ENCODE results near the gene CHST9.

DNA sequence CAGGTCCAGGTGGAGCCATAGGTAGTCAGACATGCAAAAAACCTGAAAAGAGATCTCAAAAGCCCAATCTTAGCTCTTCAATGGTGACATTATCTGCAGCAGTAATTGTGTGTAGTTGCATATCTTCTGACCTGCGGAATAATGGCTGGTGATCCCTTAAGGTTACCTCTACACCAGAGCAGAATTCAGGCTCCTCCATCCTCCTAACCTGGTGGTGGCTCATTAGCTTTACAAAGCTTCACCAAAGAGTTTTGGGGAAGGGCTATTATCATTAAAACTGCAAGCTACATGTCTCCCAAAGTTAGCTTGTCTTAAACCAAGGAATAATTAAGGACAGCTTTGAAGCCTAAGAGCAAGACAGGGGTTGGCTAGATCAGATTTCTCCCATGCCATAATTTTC is 42.6 kb upstream of the CHST9 start:
- no peak for TF ChIP-seq POLR2A (IDR thresholded peaks at IDR 0.05)
- TF ChIP-seq, protein P1, sequence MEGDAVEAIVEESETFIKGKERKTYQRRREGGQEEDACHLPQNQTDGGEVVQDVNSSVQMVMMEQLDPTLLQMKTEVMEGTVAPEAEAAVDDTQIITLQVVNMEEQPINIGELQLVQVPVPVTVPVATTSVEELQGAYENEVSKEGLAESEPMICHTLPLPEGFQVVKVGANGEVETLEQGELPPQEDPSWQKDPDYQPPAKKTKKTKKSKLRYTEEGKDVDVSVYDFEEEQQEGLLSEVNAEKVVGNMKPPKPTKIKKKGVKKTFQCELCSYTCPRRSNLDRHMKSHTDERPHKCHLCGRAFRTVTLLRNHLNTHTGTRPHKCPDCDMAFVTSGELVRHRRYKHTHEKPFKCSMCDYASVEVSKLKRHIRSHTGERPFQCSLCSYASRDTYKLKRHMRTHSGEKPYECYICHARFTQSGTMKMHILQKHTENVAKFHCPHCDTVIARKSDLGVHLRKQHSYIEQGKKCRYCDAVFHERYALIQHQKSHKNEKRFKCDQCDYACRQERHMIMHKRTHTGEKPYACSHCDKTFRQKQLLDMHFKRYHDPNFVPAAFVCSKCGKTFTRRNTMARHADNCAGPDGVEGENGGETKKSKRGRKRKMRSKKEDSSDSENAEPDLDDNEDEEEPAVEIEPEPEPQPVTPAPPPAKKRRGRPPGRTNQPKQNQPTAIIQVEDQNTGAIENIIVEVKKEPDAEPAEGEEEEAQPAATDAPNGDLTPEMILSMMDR (IDR thresholded peaks at IDR 0.05) = no peak
- no peak for TF ChIP-seq EP300 (IDR thresholded peaks at IDR 0.05; ENCODE audit: low read depth)
- no peak for TF ChIP-seq POLR2AphosphoS5 (IDR thresholded peaks at IDR 0.05)

Measured in transverse colon (tissue), 4 donors.